Ishikawa (cell line): ENCODE measurements around the gene ARHGAP42.

ENCODE experiments used
- EP300 ChIP-seq: IDR thresholded peaks from 2 replicates; pipeline ENCODE4 v1.6.1; 2012; ENCODE audit warnings: borderline replicate concordance
- FOXM1 ChIP-seq: IDR thresholded peaks from 2 replicates; pipeline ENCODE4 v1.6.1; 2012; ENCODE audit warnings: low read depth, borderline replicate concordance
- RAD21 ChIP-seq: IDR thresholded peaks from 2 replicates; pipeline ENCODE4 v1.6.1; 2012; ENCODE audit warnings: low read depth
- TAF1 ChIP-seq: IDR thresholded peaks from 2 replicates; pipeline ENCODE4 v1.6.1; 2012; ENCODE audit warnings: low read depth, mild to moderate bottlenecking
- TF ChIP-seq, protein P1 (sequence below): IDR thresholded peaks from 2 replicates; pipeline ENCODE4 v1.6.1; 2012; ENCODE audit warnings: low read depth, mild to moderate bottlenecking

DNA sequence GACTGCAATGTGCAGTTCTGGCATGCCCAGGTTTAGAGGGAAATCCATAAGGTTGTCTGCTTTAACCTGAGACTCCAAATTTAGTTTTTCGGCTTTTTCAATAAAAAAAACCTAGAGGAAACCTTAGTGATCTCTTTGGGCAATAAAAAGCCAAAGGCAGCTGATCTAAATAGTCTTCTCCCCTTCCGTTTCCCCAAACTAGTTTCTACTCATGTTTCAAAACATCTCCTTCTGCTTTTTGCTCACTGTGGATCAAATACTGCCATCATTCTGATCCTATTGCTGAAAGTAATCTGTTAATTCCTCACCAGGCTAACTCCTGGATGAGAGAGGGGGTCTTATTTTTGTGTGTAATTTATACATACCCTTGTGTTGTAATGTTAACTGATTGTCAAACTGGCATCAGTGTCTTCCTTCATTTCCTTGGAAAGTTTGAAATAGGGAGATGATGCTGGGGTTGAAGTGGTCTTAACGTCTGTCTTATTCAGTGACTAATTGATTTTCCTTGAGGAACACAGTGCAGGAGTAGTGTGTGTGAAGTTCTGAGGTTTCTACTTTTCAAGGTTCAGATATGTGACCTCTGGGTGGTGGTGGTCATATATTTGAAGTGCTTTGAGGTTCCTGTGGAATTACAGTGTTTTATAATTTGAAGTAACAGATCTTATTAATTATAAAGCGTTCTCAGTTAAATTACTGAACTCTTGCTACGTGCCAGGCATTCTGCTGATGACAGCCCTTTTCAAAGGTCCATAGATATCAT lies 55.0 kb downstream of the ARHGAP42 start:
- no peak for TF ChIP-seq EP300
- TF ChIP-seq RAD21, result no peak
- TF ChIP-seq, protein P1, sequence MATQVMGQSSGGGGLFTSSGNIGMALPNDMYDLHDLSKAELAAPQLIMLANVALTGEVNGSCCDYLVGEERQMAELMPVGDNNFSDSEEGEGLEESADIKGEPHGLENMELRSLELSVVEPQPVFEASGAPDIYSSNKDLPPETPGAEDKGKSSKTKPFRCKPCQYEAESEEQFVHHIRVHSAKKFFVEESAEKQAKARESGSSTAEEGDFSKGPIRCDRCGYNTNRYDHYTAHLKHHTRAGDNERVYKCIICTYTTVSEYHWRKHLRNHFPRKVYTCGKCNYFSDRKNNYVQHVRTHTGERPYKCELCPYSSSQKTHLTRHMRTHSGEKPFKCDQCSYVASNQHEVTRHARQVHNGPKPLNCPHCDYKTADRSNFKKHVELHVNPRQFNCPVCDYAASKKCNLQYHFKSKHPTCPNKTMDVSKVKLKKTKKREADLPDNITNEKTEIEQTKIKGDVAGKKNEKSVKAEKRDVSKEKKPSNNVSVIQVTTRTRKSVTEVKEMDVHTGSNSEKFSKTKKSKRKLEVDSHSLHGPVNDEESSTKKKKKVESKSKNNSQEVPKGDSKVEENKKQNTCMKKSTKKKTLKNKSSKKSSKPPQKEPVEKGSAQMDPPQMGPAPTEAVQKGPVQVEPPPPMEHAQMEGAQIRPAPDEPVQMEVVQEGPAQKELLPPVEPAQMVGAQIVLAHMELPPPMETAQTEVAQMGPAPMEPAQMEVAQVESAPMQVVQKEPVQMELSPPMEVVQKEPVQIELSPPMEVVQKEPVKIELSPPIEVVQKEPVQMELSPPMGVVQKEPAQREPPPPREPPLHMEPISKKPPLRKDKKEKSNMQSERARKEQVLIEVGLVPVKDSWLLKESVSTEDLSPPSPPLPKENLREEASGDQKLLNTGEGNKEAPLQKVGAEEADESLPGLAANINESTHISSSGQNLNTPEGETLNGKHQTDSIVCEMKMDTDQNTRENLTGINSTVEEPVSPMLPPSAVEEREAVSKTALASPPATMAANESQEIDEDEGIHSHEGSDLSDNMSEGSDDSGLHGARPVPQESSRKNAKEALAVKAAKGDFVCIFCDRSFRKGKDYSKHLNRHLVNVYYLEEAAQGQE, result no peak
- TF ChIP-seq FOXM1, result no peak
- no peak for TF ChIP-seq TAF1
